GM19467 (cell line): ENCODE measurements around the gene MORN1.
A peak's percentile ranks its signal among the peaks of the same experiment; 100 is the strongest.
"Not testable (repeated sequence)": the region's sequence is repeated elsewhere in the genome, so short reads cannot be mapped to it uniquely, and the experiment has no call there.

Experiments
- ATAC-seq: cut with Tn5 transposase; IDR thresholded peaks from one replicate; pipeline ENCODE4 v1.9.1; 2021; ENCODE audit warnings: mild to moderate bottlenecking, moderate library complexity; ENCODE audit not compliant: unreplicated experiment

The MORN1 gene

DNA sequence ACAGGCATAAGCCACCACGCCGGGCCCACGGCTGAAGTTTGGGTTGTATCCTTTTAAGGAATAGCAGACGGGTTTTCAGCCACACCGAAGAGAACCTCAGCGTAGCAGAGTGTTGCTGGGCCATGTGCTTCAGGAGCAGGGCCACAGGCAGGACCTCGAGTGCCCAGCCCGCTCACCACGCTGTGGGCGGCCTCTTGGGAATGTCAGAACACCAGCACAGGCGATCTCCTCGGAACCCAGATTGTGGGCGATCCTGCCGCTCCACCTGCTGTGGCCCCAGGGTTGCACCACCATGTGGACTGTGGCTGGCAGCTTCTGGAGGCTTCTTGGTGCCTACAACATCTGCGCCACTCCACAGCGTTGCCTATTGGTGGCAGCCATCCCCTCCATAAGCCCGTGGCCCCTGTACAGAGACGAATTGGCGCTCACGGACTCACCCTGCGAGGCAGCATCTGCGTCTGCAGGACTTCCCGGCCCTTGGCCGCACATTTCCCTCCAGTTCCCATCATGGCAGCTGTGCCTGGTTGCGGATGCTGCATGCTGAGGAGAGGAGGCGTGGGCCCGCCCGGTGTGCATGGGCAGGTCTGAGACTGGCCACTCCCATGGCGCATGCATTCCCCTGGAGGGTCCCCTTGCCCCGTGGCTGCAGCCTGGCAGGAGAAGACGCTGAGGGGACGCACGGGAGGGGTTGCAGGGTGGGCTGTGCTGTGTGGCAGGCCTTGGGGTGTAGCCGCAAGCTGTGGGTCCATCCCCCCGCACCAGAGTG, 93.9 kb downstream of the MORN1 start:
- ATAC-seq = no peak

DNA sequence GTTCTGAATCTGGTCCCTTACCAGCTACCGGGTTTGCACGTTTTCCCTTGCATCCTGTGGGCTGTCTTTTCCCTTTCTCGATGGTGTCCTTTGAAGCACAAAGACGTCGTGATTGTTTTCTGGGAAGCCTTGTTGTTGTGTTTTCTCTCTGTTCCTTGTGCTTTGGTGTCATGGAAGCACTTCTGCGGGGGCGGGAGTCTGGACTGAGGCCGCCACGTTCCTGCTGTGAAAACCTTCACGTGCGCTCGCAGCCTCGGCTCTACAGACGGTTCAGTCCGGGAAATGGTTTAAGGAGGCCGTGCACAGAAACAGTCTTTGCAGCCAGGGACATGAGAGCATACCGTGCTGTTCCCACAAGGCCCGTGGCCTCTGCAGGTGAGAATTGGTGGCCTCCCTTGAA, 94.7 kb downstream of the MORN1 start:
- no peak for ATAC-seq

DNA sequence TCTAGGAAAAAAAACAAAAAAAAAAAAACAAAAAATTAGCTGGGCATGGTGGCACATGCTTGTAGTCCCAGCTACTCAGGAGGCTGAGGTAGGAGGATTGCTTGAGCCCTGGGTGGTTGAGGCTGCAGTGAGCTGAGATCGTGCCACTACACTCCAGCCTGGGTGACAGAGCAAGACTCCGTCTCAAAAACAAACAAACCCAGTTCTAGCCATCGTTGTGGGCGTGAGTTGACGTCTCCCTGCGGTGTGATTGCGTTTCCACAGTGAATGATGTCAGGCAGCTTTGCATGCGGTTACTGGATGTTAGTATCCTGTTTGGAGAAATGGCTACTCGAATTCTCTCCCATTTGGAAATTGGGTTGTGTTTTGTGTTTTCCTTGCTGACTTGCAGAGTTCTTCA, 95.1 kb downstream of the MORN1 start:
- not testable (repeated sequence) for ATAC-seq

DNA sequence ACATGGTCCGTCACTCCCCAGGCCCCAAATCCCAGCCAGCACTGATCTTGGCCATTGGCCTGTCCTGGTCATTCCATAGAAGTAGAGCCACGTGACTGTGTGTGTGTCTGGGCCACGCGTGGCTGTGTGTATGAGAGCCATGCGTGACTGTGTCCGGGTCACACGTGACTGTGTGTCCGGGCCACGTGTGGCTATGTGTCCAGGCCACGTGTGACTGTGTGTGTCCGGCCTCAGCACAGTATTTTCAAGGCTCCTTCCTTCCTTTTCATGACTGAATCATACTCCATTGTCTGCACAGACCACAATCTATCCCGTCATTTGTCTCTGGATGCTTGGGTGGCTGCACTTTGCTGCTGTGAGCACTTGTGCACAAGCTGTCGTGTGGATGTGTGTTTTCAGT, 95.8 kb downstream of the MORN1 start:
- ATAC-seq = no peak

DNA sequence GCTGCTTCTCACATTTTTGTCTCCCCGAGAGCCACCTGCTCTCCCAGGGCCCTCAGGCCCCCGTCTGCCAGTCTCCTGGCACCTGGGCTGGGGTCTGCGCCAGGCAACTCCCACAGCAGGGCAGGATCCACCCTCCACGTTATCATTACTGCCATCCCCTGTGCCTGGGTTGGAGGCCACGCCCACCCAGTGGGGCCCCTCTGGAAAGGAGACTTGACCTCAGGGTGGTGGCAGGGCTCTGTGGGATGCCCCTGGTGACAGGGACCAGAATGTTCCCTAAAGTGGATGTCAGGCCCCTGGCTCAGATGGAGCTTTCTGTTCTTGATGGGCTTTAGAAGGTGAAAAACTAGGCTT, 96.7 kb downstream of the MORN1 start:
- ATAC-seq = no peak

DNA sequence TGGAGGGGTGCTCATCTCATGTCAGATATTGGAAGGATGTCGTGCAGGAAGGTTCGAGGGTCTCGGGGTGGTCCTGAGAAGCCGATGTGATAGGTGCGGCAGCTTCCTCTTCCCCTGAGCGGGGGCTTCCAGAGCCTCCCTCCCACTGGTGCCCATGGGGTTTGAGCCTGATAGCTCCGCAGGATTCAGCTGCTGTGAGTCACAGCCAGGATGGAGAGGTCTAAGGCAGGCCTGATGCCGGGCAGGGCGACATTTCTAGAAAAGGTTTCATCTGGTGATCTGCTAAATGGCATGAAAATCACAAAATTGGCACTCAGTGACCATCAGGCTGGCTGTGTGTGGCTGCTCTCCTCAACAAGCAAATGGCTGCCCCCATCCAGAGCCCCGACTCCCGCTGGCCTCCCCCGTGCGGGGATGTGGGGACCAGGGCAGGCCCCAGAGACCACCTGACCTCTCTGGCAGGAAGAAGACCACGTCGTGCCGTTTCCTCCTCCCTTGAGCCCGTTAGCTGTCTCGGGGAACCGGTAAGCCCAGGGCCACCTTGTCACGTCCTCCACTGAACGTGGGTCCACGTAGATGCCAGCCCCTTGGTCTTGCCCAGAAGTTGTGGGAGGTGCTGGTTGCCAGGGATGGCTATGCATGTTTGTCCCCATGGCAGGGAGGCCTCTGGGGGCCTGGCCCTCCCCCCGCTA, 97.2 kb downstream of the MORN1 start:
- ATAC-seq = no peak

DNA sequence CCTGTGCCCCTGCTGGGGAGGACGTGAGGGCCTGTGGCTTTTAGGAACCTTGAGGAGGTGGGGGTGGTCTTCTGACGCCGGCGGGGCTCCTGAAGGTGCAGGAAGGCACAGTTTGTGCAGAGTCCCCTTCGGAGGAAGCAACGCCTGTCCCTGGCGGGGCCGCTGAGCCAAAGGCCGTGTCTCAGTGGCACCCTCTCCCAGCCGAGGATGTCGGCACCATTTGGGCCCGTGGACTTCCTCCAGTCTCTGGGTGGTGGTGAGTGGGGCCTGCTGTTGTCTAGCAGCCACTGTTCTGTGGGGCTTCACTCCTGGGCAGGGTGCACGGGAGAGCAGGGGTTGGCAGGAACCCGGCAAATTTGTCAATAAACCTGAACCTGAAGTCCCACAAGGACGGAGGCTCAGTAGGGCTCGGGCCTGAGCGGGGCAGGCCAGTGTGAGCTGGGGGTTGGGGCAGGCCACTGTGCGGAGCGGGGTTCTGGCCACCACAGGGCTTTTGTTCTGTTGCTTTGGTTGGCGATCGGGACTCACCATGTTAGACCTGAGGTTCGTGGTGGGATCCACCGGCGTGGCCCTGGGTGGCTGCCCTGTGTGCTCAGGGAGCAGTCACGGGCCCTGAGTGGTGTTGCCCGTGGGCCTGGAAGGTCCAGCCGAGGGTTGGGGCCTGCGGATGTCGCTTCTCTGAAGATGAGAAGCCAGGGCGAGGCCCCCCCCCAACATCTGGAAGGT, 98.5 kb downstream of the MORN1 start:
- no peak for ATAC-seq

DNA sequence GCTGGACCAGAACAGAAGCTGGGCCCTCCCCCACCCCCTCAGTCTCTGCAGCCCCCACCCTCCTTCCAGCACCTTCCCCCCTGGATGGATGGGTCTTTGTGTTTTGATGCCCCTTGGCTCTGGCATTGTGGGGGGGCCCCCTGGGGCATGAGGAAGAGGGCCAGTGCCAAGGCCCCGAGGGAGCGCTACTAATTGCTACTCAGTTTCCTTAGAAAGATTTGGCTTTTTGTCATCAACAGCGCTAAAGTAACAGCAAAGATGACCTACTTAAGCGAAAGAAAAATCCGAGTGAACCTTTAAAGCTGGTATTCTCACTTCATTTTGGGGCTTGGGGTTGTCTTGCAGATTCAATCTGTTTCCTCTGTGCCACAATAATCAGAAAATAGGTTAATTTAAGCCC, 99.8 kb downstream of the MORN1 start:
- no peak for ATAC-seq

DNA sequence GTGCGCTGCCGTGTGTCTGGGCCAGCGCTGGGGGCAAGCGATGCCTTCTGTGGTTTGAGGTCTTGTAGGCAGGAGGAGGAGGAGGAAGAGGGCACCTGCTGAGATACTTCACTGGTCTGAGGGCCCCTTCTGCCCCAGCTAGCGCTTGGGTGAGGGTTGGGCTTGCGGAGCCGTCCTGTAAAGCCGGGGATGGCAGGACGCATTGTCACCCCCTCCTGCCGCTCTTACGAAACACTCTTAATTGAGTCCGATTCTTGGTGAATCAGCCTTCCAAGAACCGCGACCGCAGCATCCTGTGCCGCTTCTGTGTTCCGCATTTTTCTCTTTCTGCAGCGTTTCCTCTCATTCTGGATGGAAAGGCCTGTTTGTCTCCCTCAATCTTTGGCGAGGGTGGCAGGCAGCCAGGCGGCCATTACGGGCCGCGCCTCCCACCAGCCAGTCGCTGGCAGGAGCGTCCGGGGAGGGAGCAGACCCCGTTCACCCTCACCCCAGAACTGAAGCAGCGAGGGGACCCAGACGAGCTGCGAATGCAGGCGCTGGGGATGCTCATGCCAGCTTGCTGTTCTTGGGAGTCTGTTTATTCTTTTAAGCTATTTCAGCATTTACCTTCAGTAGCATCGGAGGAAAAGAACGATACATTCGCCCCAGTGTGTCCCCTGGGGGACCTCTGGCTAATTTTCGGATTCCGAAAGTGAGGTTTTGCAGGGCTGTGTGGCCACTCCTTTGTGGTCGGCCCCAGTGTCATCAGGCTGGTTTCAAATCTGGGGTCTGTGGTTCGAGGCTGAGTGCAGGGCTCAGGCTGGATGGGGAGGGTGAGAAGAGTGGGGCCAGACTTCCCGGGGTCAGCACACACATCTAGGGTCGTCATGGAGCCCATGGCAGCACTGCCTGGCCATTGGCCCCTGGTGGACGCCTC, 100.5 kb downstream of the MORN1 start:
- ATAC-seq = peak; percentile 48

DNA sequence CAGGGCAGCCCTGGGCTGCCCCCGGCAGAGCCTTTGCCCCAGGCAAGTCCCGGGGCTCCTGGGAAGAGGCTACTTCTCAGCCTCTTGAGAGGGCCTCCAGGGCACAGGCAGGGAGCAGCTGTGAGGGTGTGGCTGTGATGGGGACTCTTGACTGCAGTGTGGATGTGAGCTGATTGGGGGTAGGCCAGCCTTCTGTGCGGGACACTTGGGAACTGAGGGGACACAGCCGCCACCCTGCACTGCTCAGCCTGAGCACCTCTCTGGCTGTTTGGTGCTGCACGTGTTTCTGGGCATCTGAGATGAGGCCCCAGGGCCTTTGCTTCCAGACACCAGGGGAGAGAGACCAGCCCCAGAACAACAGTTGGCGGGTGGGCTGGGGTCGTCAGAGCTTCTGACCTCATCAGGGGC, 101.2 kb downstream of the MORN1 start:
- ATAC-seq = no peak

DNA sequence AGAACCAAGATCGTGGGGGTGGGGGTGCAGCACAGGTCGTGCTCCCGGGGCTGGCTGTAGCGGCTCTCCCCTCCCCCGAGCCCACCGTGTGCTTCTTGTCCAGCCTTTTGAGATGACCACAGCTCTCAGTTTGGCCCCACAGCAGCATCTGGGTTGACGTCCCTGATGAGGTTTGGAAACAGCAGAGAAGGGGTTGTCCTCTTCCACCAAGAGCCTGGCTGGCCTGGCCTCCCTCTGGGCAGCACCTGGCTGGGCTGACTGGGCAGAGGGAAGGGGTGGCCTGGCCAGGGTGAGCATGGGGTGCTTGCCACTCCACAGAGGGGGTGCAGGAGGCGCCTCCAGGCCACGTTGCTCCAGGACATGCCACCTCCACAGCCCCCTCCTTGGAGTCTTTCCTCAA, 101.7 kb downstream of the MORN1 start:
- ATAC-seq = no peak

DNA sequence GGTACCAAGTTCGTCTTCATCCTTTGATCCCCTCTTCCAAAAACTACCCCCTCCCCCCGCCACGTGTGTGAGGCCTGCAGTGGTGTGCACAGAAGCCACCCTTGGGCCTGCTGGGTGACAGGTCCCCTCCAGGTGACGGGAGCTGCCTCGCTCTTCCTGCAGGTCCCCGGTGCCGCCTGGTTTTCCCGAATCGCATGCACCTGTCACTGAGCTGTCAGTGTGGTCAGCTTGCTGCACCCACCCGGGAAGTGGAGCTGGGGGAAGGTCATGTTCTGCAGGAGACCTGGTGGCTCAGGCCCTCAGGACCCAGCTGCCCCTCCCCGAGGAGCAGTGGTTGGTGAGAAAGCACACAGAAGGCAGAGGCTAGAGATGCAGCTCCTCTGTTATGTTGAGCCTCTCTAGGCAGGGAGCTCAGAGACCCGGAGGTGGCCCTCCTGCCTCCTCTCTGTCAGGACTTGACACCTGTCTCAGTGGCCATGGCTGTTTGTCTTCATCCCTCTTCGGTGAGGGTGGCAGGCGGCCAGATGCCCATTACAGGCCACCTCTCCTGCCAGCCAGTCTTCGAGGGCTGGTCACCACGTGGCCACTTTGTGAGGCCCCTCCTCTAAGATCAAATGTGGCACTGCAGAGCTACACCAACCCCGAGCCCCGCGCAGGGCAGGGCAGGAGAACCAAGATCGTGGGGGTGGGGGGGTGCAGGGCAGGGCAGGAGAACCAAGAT, 102.4 kb downstream of the MORN1 start:
- no peak for ATAC-seq

DNA sequence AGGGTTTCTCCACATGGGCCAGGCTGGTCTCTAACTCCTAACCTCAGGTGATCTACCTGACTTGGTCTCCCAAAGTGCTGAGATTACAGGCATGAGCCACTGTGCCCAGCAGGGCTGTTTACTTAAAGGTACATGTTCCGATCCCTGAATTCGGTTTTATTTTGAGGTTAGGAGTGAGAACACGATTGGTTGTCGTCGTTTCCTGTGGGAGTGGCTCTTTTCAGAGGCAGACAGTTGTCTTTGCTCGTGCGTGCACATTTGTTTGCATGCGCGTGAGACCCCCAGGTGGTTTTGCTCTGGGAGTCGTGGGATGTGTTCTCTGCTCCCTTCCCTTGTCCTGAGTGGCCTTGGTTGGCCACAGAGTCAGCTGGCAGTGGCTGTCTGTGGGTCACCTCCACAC, 103.0 kb downstream of the MORN1 start:
- ATAC-seq = no peak

DNA sequence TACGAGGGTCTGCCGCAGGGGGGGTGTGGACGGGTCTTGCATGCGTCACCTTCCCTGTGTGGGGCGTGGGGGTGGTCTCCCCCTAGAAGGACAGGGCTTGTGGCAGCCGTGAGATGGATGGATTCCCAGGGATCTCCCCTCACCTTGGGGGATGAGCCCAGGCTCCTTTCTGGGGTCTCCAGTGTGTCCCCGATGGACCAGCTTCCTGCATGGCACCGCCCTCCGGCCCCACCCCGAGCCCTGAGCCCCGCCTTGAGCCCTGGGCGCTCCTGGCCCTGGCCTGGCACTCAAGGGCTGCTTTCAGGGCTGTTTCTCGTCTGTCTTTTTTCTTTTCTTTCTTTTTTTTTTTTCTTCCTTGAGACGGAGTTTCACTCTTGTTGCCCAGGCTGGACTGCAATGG, 103.7 kb downstream of the MORN1 start:
- ATAC-seq = no peak

DNA sequence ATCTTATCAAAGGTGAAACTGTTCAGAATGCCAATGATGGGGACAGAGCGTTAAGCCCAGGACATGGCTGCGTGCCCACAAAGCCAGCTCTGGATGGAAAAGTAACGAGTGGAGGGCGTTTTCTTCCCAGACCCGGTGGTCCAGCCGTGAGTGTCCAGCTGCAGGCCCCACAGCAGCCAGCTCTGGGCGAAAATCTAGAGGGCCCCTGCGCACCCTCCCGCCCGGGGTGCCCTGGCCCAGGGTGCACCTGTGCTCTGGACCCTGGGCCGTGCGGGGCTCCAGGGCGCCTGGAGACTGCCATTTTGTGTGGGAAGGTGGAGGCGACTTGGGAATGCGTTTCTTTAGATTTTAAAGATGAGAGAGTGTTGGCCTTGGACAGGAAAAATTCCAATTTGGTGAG, 104.4 kb downstream of the MORN1 start:
- no peak for ATAC-seq

DNA sequence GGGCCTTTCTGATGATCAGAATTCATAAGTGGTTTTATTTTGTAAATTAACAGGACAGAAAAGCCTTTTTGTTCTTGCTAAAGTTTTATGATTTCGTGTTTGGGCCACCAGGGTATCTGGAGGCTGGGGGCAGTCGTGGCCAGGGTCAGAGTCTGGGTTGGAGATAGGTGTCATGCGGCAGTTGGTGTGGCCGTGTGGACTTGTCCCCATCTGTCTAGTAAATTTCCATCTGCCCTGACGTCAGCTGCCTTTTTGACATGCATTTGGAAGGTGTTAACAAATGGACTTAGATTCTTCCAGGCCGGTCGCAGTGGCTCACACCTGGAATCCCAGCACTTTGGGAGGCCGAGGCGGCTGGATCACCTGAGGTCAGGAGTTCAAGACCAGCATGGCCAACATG, 106.4 kb downstream of the MORN1 start:
- ATAC-seq = no peak

DNA sequence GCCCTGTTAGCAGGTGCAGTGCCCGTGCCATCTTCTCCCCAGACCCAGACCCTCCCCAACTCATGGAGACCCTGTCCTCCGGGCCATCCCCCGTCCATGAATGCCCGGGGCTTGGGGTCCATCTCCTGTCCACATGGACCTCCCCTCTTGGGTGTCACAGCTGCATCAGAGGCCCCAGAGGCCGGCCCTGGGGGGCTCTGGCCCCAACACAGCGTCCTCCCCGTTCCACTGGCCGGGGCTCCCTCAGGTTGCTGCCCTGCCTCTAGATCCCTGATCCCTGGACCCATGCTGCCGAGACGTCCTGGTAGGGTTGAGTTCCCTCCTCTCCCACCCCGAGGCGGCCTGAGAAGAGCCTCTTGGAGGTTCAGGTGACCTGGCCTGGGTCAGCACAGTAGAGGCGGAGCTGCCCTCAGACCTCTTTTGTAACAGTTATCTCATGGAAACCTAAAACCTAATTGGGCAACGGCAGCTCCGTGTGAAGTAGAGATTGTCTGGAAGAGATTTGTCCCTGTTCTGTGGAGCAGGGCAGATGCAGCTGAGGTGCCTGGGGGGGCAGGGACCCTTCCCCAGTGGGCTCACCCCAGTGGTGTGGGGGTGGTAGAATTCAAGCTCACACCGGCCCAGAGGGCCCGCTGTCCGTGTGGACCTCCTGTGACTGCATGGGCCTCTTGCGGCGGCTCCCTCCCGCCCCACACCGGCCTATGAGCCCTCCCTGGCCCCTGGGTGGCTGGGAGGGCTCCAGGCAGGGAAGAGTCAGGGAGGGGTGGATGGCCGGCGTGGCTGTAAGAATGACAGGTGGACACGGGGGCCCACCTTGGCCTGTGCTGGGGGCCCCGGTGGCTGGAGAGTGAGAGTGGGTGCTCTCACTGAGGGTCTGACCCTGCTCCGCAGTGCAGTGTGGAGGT, 107.1 kb downstream of the MORN1 start:
- ATAC-seq = no peak

DNA sequence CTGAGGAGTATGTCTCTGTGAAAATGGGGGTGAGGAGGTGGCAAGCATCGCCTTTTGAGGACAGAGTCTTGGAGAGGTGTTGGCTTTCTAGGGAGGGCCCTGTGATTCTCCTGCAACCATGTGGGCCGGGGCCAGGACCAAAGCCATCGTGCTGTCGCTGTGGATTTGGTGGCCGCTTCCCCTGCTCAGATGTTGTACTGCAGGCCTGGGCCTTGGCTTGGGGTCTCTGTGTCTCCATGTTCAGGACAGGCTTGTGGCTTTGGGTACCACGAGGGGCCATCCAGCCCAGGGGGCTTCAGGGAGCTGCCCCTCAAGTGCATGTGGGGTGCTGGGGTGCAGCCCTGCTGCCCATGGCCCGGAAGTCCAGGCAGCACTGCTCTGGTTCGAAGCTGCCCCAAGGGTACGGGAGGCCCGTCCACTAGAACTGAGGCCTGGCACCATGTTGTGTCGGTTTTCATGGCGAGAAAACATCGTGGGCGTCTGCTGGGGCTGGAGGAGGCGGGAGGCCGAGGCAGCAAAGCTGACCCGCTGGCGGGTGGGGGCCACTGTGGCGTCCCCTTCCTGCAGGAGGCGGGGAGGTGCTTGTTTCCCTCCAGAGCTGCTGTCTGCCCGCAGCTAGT, 107.9 kb downstream of the MORN1 start:
- ATAC-seq = no peak
